PFSK-1 (cell line): ENCODE measurements around the gene LAMA4.

ENCODE experiments used
- POLR2AphosphoS5 ChIP-seq: IDR thresholded peaks from 2 replicates; pipeline ENCODE4 v1.6.1; 2012; ENCODE audit warnings: low read depth, mild to moderate bottlenecking, control low read depth, low read length, moderate library complexity
- SIN3A ChIP-seq: IDR thresholded peaks from 2 replicates; pipeline ENCODE4 v1.6.1; 2012; ENCODE audit warnings: mild to moderate bottlenecking, low read length, moderate library complexity, borderline replicate concordance; ENCODE audit not compliant: insufficient read depth
- TAF1 ChIP-seq: IDR thresholded peaks from 2 replicates; pipeline ENCODE4 v1.6.1; 2012; ENCODE audit warnings: low read length, control low read depth, borderline replicate concordance; ENCODE audit not compliant: insufficient read depth
- TF ChIP-seq, protein P1 (sequence below), 2 experiments: IDR thresholded peaks; 2 replicates each; pipeline versions ENCODE4 v1.6.1 to v1.8.0; 2011 to 2012; ENCODE audit warnings: low read depth in 2 of 2, low read length in 2 of 2, control low read depth in 1 of 2, inconsistent platforms in 1 of 2, mild to moderate bottlenecking in 1 of 2, moderate library complexity in 1 of 2; ENCODE audit not compliant: insufficient read depth in 1 of 2

DNA sequence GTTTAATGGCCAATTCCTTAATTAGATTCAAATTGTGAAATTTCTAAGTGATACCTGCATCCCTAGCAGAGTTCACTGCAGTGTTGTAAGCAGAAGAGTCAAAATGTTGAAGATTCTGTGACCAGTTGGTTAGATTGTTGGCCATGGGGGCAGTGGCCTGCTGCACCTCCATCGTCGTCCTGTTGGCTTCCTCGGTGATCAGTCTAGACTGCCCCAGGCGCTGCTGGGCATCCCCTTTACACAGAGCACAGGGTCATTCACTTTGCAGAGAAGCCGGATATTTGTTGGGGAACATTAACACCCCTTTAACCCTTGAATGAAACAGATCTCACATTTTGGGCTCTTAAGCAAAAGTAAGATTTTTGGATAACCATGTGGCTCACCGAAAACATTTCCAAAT, 106.3 kb downstream of the LAMA4 start:
- TF ChIP-seq SIN3A: no peak
- TF ChIP-seq TAF1: no peak
- no peak for TF ChIP-seq POLR2AphosphoS5
- TF ChIP-seq, protein P1, sequence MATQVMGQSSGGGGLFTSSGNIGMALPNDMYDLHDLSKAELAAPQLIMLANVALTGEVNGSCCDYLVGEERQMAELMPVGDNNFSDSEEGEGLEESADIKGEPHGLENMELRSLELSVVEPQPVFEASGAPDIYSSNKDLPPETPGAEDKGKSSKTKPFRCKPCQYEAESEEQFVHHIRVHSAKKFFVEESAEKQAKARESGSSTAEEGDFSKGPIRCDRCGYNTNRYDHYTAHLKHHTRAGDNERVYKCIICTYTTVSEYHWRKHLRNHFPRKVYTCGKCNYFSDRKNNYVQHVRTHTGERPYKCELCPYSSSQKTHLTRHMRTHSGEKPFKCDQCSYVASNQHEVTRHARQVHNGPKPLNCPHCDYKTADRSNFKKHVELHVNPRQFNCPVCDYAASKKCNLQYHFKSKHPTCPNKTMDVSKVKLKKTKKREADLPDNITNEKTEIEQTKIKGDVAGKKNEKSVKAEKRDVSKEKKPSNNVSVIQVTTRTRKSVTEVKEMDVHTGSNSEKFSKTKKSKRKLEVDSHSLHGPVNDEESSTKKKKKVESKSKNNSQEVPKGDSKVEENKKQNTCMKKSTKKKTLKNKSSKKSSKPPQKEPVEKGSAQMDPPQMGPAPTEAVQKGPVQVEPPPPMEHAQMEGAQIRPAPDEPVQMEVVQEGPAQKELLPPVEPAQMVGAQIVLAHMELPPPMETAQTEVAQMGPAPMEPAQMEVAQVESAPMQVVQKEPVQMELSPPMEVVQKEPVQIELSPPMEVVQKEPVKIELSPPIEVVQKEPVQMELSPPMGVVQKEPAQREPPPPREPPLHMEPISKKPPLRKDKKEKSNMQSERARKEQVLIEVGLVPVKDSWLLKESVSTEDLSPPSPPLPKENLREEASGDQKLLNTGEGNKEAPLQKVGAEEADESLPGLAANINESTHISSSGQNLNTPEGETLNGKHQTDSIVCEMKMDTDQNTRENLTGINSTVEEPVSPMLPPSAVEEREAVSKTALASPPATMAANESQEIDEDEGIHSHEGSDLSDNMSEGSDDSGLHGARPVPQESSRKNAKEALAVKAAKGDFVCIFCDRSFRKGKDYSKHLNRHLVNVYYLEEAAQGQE (IDR thresholded peaks at IDR 0.05; ENCODE audit: insufficient read depth in 1 of 2, low read depth in 2 of 2, low read length in 2 of 2): no peak
